ENCODE data around the gene FYB1.

DNA sequence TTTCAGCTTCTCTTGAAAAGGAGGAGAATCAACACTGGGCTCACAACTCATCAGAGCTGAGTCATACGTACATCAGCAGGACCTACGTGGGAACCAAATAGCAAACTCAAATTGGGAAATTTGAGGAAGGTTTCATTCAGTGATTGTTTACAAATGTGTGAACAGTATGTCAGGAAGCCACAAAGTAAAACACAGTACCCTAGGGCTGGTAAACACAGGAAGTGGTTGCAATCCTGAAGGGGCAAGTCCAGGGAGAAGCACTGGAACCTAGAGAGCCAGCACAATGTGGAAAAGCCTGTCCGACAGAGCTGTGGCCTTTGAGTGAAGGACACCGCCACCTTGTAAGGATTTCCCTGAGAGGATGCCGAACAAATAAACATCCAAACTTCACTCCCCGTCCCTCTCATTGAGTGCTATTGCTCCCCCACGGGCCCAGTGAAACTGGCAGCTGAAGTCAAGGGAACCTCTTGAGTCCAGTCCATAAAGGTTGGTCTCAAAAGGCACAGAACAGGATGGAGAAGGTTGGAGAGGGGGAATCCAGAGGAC lies 118.4 kb downstream of the FYB1 start:
- TF ChIP-seq, protein P1, sequence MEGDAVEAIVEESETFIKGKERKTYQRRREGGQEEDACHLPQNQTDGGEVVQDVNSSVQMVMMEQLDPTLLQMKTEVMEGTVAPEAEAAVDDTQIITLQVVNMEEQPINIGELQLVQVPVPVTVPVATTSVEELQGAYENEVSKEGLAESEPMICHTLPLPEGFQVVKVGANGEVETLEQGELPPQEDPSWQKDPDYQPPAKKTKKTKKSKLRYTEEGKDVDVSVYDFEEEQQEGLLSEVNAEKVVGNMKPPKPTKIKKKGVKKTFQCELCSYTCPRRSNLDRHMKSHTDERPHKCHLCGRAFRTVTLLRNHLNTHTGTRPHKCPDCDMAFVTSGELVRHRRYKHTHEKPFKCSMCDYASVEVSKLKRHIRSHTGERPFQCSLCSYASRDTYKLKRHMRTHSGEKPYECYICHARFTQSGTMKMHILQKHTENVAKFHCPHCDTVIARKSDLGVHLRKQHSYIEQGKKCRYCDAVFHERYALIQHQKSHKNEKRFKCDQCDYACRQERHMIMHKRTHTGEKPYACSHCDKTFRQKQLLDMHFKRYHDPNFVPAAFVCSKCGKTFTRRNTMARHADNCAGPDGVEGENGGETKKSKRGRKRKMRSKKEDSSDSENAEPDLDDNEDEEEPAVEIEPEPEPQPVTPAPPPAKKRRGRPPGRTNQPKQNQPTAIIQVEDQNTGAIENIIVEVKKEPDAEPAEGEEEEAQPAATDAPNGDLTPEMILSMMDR (conservative IDR thresholded peaks at IDR 0.05): no peak
- no peak for TF ChIP-seq EZH2 (IDR thresholded peaks at IDR 0.05; ENCODE audit: low read depth)
